Transverse colon (tissue), 4 donors: ENCODE measurements around the gene PAX9. TPM values are rescaled to one million over a fixed set of nuclear protein-coding genes. Genes with fewer than 3 reads are reported as not detected.

Experiments used
- DNase-seq: peaks from one replicate; pipeline ENCODE4 v3.0.0-alpha.2; 2019
- H3K27ac ChIP-seq, 4 donors: fragments of 200-600 bp; sonication (generic); 2 replicates each; pipeline ENCODE4 v1.5.1; 2016 to 2018; ENCODE audit warnings: inconsistent platforms in 4 of 4
- H3K27me3 ChIP-seq: fragments of 200-600 bp; sonication (generic); 2 replicates; pipeline ENCODE4 v1.5.1; 2017; ENCODE audit warnings: inconsistent platforms
- H3K36me3 ChIP-seq, 4 donors: fragments of 200-600 bp; sonication (generic); 2 replicates each; pipeline ENCODE4 v1.5.1; 2017 to 2019; ENCODE audit warnings: inconsistent platforms in 4 of 4
- H3K4me1 ChIP-seq, 4 donors: fragments of 200-600 bp; sonication (generic); 2 replicates each; pipeline ENCODE4 v1.5.1; 2017 to 2020; ENCODE audit warnings: inconsistent platforms in 4 of 4
- H3K4me3 ChIP-seq, 4 donors: fragments of 200-600 bp; sonication (generic); 1 replicate in 1 of 4; 2 replicates in 3 of 4; pipeline versions ENCODE4 v1.5.1 to v1.6.1; 2017 to 2019; ENCODE audit warnings: inconsistent platforms in 4 of 4
- H3K9me3 ChIP-seq, 2 donors: fragments of 200-600 bp; sonication (generic); 2 replicates each; pipeline ENCODE4 v1.5.1; 2017 to 2019; ENCODE audit warnings: inconsistent platforms in 2 of 2
- EP300 ChIP-seq: sonication (generic); formaldehyde crosslinking; IDR thresholded peaks from one replicate; pipeline ENCODE4 v1.6.1; 2017; ENCODE audit warnings: antibody characterized with exemption, low read depth
- POLR2A ChIP-seq: fragments of 450-650 bp; IDR thresholded peaks from one replicate; pipeline ENCODE4 v1.6.1; 2016; ENCODE audit warnings: antibody characterized with exemption, mild to moderate bottlenecking, moderate library complexity
- POLR2AphosphoS5 ChIP-seq, 3 donors: sonication (generic); formaldehyde crosslinking; IDR thresholded peaks; one replicate each; pipeline ENCODE4 v1.6.1; 2016; ENCODE audit warnings: antibody characterized with exemption in 3 of 3
- WGBS, 2 donors: methylation state at CpG; one replicate each; pipeline ENCODE4 v1.1.5; 2018; ENCODE audit warnings: low coverage in 1 of 2; 5-methylcytosine and 5-hydroxymethylcytosine counted together
- in situ Hi-C, 4 donors: fragments of 200-750 bp; cut with MboI; loops; one replicate each; pipeline versions ENCODE4 v1.15.0 to v1.15.1; 2017; ENCODE audit warnings: low sequenced_read_pairs in 3 of 4, low pct_ligation_motif_present in 1 of 4, low pct_unique_long_range_greater_than_20kb in 1 of 4
- intact Hi-C: fragments of 100-400 bp; cut with DNase I; formaldehyde crosslinking; loops from one replicate; pipeline ENCODE4 v1.15.1; 2023; ENCODE audit warnings: low total_unique reads
- total RNA-seq, 4 donors: library from RNA; depleted of rRNA; stranded (reverse); fragments of >200 nt; gene quantifications; one replicate each; pipeline ENCODE4 v1.1.0, GENCODE V29; 2016
- TF ChIP-seq, protein P1 (sequence below), 5 experiments: fragments of 200-600 bp in 3 of 5; fragments of 450-650 bp in 2 of 5; sonication (generic) in 3 of 5; IDR thresholded peaks; 1 replicate in 2 of 5; 2 replicates in 3 of 5; pipeline ENCODE4 v1.5.1; 2016 to 2017; ENCODE audit warnings: antibody characterized with exemption in 5 of 5, inconsistent platforms in 3 of 5, mild to moderate bottlenecking in 2 of 5, moderate library complexity in 1 of 5

Gene PAX9
- total RNA-seq, 4 donors from 2014 or later = 0.79 TPM; not detected in 3

DNA sequence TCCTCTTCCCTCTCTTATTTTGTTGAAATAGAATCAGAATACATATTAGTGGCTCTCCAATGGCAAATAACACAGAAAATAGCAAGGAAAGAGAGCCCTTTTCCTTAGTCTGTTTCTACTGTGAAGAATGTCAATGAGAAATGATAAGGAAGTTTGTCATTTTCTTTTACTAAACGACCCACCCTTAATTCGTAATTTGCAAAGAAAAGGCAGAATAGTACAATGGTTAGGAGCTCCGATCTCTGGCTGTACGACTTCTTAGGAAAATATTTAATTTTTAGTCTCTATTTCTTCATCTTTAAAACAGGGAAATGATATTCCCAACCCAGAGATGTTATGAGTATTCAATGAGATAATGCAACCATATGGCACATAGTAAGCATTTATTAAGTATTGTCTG, 6.0 kb downstream of the PAX9 start:
- 42 to 48% methylated on average over 4 of the region's 4 CpGs for WGBS, 2 donors
- peaks cover 12 to 24% (median 18%) of the 10 kb centered on the region in 4 donors for H3K4me1 ChIP-seq
- in situ Hi-C loops (loop anchor here in 2 of 4 donors (25.0 kb wide), 2 partner anchors 270 to 495 kb away; partner anchors contain the start of gene SLC25A21 (in 1 of the 2)), intact Hi-C loops (no loop called here)
- H3K9me3 ChIP-seq = no peaks in the 10 kb centered on the region
- no peak overlapping the region for H3K4me3 ChIP-seq
- no peak for DNase-seq
- H3K27ac ChIP-seq = no peak overlapping the region
- peaks cover 99% of the 10 kb centered on the region for H3K27me3 ChIP-seq
- TF ChIP-seq POLR2AphosphoS5 (IDR thresholded peaks at IDR 0.05) = no peak
- no peak for TF ChIP-seq POLR2A
- TF ChIP-seq EP300 = no peak
- TF ChIP-seq, protein P1, sequence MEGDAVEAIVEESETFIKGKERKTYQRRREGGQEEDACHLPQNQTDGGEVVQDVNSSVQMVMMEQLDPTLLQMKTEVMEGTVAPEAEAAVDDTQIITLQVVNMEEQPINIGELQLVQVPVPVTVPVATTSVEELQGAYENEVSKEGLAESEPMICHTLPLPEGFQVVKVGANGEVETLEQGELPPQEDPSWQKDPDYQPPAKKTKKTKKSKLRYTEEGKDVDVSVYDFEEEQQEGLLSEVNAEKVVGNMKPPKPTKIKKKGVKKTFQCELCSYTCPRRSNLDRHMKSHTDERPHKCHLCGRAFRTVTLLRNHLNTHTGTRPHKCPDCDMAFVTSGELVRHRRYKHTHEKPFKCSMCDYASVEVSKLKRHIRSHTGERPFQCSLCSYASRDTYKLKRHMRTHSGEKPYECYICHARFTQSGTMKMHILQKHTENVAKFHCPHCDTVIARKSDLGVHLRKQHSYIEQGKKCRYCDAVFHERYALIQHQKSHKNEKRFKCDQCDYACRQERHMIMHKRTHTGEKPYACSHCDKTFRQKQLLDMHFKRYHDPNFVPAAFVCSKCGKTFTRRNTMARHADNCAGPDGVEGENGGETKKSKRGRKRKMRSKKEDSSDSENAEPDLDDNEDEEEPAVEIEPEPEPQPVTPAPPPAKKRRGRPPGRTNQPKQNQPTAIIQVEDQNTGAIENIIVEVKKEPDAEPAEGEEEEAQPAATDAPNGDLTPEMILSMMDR (IDR thresholded peaks at IDR 0.05) = no peak
- H3K36me3 ChIP-seq = no peaks in the 10 kb centered on the region

DNA sequence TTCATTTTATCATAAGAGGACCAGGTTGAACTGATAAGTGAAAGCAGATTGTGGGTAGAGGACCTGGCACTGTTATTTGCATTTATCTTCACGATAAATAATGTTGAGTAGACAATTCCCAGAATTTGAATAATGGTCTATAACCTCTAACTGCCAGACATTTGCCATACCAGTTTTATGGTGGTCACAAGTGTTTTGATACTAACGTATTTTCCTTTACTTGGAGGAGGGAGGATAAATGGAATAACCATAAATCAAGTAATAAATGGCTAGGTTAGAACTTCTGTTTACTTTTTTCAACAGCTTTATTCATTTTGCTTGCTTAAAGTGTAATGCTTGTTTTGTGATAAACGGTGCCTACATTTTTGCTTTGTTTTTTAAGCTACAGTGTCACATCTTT, 9.5 kb downstream of the PAX9 start:
- intact Hi-C loops (no loop called here), in situ Hi-C loops (loop anchor here in 2 of 4 donors (25.0 kb wide), 2 partner anchors 266 to 491 kb away; partner anchors contain the start of gene SLC25A21 (in 1 of the 2))
- no peaks in the 10 kb centered on the region for H3K36me3 ChIP-seq
- no peak overlapping the region for H3K4me3 ChIP-seq
- H3K27me3 ChIP-seq = peaks cover 97% of the 10 kb centered on the region
- H3K9me3 ChIP-seq = no peaks in the 10 kb centered on the region
- no peak overlapping the region for H3K27ac ChIP-seq
- peaks cover 0 to 7% (median 3%) of the 10 kb centered on the region in 4 donors for H3K4me1 ChIP-seq
- 16 to 32% methylated on average over 3 of the region's 3 CpGs for WGBS, 2 donors
- TF ChIP-seq EP300 (no peak), POLR2AphosphoS5 (IDR thresholded peaks at IDR 0.05) (no peak), POLR2A (no peak)
- TF ChIP-seq, protein P1 (IDR thresholded peaks at IDR 0.05) = no peak
- no peak for DNase-seq

DNA sequence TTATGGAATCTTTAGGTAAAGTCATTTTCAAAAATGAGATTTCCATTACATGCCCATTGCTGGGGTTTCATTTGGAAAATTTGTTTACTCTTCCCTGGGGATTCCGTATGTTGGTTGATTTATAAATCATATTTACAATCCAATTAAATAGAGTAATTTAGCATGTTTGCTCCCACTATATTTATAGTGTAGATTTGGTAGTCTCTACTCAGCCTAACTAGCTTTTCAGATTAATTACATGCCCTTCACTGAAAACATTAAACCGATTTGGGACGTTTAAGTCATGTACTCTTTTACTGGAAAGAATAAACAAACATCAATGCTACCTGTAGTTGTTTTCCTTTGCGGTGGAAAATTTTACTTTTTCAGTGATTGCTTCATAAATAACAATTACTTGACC, 10.4 kb downstream of the PAX9 start:
- intact Hi-C loops = no loop called here
- peaks cover 93% of the 10 kb centered on the region for H3K27me3 ChIP-seq
- H3K9me3 ChIP-seq = no peaks in the 10 kb centered on the region
- no peak overlapping the region for H3K4me3 ChIP-seq
- no peaks in the 10 kb centered on the region for H3K4me1 ChIP-seq
- in situ Hi-C loops = loop anchor here in 2 of 4 donors (25.0 kb wide), 2 partner anchors 265 to 490 kb away; partner anchors contain the start of gene SLC25A21 (in 1 of the 2)
- TF ChIP-seq, protein P1 (IDR thresholded peaks at IDR 0.05) = no peak
- TF ChIP-seq POLR2AphosphoS5 (IDR thresholded peaks at IDR 0.05) (no peak), EP300 (no peak), POLR2A (no peak)
- WGBS, 2 donors = 55 to 69% methylated on average over 4 of the region's 4 CpGs
- H3K36me3 ChIP-seq = no peaks in the 10 kb centered on the region
- no peak for DNase-seq
- no peak overlapping the region for H3K27ac ChIP-seq

DNA sequence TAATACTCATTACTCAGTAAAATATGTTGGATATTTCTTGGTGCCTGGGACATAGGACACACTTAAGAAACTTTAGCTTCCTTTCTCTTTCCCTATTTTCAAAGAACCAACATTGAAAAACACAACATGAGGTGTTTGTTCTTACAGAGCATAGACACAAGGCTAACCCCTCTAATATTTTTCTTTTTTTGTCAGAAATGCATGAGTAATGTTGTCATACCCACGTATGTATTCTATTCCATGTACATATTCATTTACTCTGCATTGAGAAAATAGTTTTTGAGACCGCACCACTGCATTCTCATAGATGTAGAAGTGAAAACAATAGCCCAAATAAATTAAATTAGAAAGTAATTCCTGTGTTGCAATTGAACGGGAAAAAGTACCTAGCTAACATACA, 13.0 kb downstream of the PAX9 start:
- H3K9me3 ChIP-seq = no peaks in the 10 kb centered on the region
- H3K27me3 ChIP-seq = peaks cover 67% of the 10 kb centered on the region
- H3K27ac ChIP-seq = no peak overlapping the region
- no peaks in the 10 kb centered on the region for H3K4me1 ChIP-seq
- DNase-seq = no peak
- H3K4me3 ChIP-seq = no peak overlapping the region
- TF ChIP-seq EP300 (no peak), POLR2A (no peak), POLR2AphosphoS5 (IDR thresholded peaks at IDR 0.05) (no peak)
- TF ChIP-seq, protein P1 (IDR thresholded peaks at IDR 0.05) = no peak
- 81 to 88% methylated on average over 3 of the region's 3 CpGs for WGBS, 2 donors
- in situ Hi-C loops (loop anchor here in 2 of 4 donors (25.0 kb wide), 2 partner anchors 263 to 488 kb away; partner anchors contain the start of gene SLC25A21 (in 1 of the 2)), intact Hi-C loops (no loop called here)
- no peaks in the 10 kb centered on the region for H3K36me3 ChIP-seq
